ENCODE measurements around the gene DAPK3.

DAPK3 gene

GRCh38 chr19:3986260-3987041 lies 15.6 kb upstream of the DAPK3 start:
- TF ChIP-seq SIN3A (IDR thresholded peaks at IDR 0.05; ENCODE audit: borderline replicate concordance, insufficient read depth, low read length) (peak; percentile 31; the same call in 1 of the 2 replicates), FOXP2 (optimal IDR thresholded peaks at IDR 0.05; ENCODE audit: borderline replicate concordance, extremely low read depth, extremely low read length, insufficient read depth) (no peak), POLR2AphosphoS5 (IDR thresholded peaks at IDR 0.05; ENCODE audit: low read depth, low read length) (no peak)

GRCh38 chr19:3985643-3986259 lies 14.9 kb upstream of the DAPK3 start:
- TF ChIP-seq POLR2AphosphoS5 (IDR thresholded peaks at IDR 0.05; ENCODE audit: low read depth, low read length) (no peak), SIN3A (IDR thresholded peaks at IDR 0.05; ENCODE audit: borderline replicate concordance, insufficient read depth, low read length) (no peak), REST (IDR thresholded peaks at IDR 0.05; ENCODE audit: insufficient read depth in 1 of 2, low read depth in 2 of 2, low read length in 2 of 2) (no peak), TAF1 (IDR thresholded peaks at IDR 0.05; ENCODE audit: borderline replicate concordance, insufficient read depth, low read length) (no peak), FOXP2 (optimal IDR thresholded peaks at IDR 0.05; ENCODE audit: borderline replicate concordance, extremely low read depth, extremely low read length, insufficient read depth) (no peak)

GRCh38 chr19:3984908-3985642 lies 14.2 kb upstream of the DAPK3 start, which contains the start of gene EEF2:
Gene EEF2, minus strand, starts transcription at chr19:3985463. Its CDS starts 83 bp downstream, at chr19:3985380.
- peak; percentile 99 for TF ChIP-seq TAF1 (IDR thresholded peaks at IDR 0.05; ENCODE audit: borderline replicate concordance, insufficient read depth, low read length)
- TF ChIP-seq SIN3A (IDR thresholded peaks at IDR 0.05; ENCODE audit: borderline replicate concordance, insufficient read depth, low read length): 0 out of 2 replicates have a peak, but pooled peaks have one; percentile 63
- peak; percentile 66 to 79; a peak in 3 of 4 replicates for TF ChIP-seq REST (IDR thresholded peaks at IDR 0.05; ENCODE audit: insufficient read depth in 1 of 2, low read depth in 2 of 2, low read length in 2 of 2)
- peak; percentile 68 for TF ChIP-seq FOXP2 (optimal IDR thresholded peaks at IDR 0.05; ENCODE audit: borderline replicate concordance, extremely low read depth, extremely low read length, insufficient read depth)
- TF ChIP-seq POLR2AphosphoS5 (IDR thresholded peaks at IDR 0.05; ENCODE audit: low read depth, low read length): peak; percentile 99

- TF ChIP-seq SIN3A (IDR thresholded peaks at IDR 0.05; ENCODE audit: borderline replicate concordance, insufficient read depth, low read length) (no peak), TAF1 (IDR thresholded peaks at IDR 0.05; ENCODE audit: borderline replicate concordance, insufficient read depth, low read length) (no peak)
Observed at GRCh38 chr19:3984584-3984907, 13.6 kb upstream of the DAPK3 start.

- TF ChIP-seq TAF1 (IDR thresholded peaks at IDR 0.05; ENCODE audit: borderline replicate concordance, insufficient read depth, low read length) (no peak), POLR2AphosphoS5 (IDR thresholded peaks at IDR 0.05; ENCODE audit: low read depth, low read length) (no peak; the same call in none of the 2 replicates)
Observed at GRCh38 chr19:3983936-3984583, 13.2 kb upstream of the DAPK3 start.

- TF ChIP-seq FOXP2 (optimal IDR thresholded peaks at IDR 0.05; ENCODE audit: borderline replicate concordance, extremely low read depth, extremely low read length, insufficient read depth) (no peak), POLR2AphosphoS5 (IDR thresholded peaks at IDR 0.05; ENCODE audit: low read depth, low read length) (no peak; the same call in 1 of the 2 replicates), TAF1 (IDR thresholded peaks at IDR 0.05; ENCODE audit: borderline replicate concordance, insufficient read depth, low read length) (no peak), REST (IDR thresholded peaks at IDR 0.05; ENCODE audit: insufficient read depth in 1 of 2, low read depth in 2 of 2, low read length in 2 of 2) (no peak), SIN3A (IDR thresholded peaks at IDR 0.05; ENCODE audit: borderline replicate concordance, insufficient read depth, low read length) (no peak)
Observed at GRCh38 chr19:3983542-3983914, 12.6 kb upstream of the DAPK3 start.

Measured in PFSK-1 (cell line).